A673 (cell line): Measurements from ENCODE around the gene VPS13C.

Experiments used
- CTCF ChIP-seq: fragments of 300-800, 200-600 bp; sonication (generic); conservative IDR thresholded peaks from 2 replicates; pipeline ENCODE4 v1.5.1; 2017; ENCODE audit warnings: low read depth, mild to moderate bottlenecking, antibody characterized with exemption, low read length, moderate library complexity, mixed read lengths
- EZH2 ChIP-seq: fragments of 200-600 bp; sonication (generic); IDR thresholded peaks from 2 replicates; pipeline ENCODE4 v1.6.1; 2017; ENCODE audit warnings: borderline replicate concordance, low read depth, mild to moderate bottlenecking, mixed read lengths, antibody characterized with exemption, low read length; ENCODE audit not compliant: poor library complexity, severe bottlenecking

GRCh38 chr15:62053439-62054085 lies 6.7 kb downstream of the VPS13C start:
- TF ChIP-seq EZH2 (no peak), CTCF (no peak)
